H1 (cell line): ENCODE measurements around the gene OBSL1.

Experiments
- EP300 ChIP-seq, 2 experiments: IDR thresholded peaks; 1 replicate in 1 of 2; 2 replicates in 1 of 2; pipeline ENCODE4 v1.6.1; 2011 to 2012; ENCODE audit warnings: low read depth in 2 of 2, low read length in 2 of 2, mild to moderate bottlenecking in 2 of 2, borderline replicate concordance in 1 of 2, inconsistent platforms in 1 of 2, moderate library complexity in 1 of 2
- SP4 ChIP-seq: IDR thresholded peaks from 2 replicates; pipeline ENCODE4 v1.6.1; 2012; ENCODE audit warnings: low read length, inconsistent platforms
- SUZ12 ChIP-seq: fragments of 200-600 bp; sonication (generic); IDR thresholded peaks from 2 replicates; pipeline ENCODE4 v1.6.1; 2012; ENCODE audit warnings: mild to moderate bottlenecking, inconsistent platforms, low read length, moderate library complexity, mixed read lengths
- TF ChIP-seq, protein P1 (sequence below), 3 experiments: IDR thresholded peaks; 1 replicate in 2 of 3; 2 replicates in 1 of 3; pipeline versions ENCODE4 v1.5.1 to v1.6.1; 2011; ENCODE audit warnings: low read length in 3 of 3, mild to moderate bottlenecking in 3 of 3, inconsistent platforms in 2 of 3, low read depth in 1 of 3, moderate library complexity in 1 of 3; ENCODE audit not compliant: insufficient read depth in 1 of 3; ENCODE audit errors: control extremely low read depth in 1 of 3

DNA sequence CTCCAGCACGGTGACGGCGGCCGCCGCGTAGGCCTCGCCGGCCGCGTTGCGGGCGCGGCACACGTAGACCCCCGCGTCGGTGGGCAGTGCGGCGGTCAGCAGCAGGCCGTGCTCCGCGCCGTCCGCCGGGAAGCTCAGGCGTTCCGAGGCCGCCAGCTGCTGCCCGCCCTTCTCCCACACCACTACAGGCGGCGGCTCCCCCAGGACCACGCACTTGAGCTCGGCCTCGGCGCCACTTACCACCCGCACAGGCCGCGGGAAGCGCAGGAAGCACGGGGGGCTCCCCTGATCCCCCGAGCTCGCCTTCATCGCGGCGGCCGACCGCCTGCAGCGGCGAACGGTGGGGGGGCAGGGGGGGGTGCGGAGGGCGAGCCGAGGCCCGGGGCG is 422 bp downstream of the OBSL1 start:
- TF ChIP-seq SUZ12 (no peak), EP300 (IDR thresholded peaks at IDR 0.05; ENCODE audit: borderline replicate concordance in 1 of 2, low read depth in 2 of 2, low read length in 2 of 2) (no peak), SP4 (no peak)
- TF ChIP-seq, protein P1, sequence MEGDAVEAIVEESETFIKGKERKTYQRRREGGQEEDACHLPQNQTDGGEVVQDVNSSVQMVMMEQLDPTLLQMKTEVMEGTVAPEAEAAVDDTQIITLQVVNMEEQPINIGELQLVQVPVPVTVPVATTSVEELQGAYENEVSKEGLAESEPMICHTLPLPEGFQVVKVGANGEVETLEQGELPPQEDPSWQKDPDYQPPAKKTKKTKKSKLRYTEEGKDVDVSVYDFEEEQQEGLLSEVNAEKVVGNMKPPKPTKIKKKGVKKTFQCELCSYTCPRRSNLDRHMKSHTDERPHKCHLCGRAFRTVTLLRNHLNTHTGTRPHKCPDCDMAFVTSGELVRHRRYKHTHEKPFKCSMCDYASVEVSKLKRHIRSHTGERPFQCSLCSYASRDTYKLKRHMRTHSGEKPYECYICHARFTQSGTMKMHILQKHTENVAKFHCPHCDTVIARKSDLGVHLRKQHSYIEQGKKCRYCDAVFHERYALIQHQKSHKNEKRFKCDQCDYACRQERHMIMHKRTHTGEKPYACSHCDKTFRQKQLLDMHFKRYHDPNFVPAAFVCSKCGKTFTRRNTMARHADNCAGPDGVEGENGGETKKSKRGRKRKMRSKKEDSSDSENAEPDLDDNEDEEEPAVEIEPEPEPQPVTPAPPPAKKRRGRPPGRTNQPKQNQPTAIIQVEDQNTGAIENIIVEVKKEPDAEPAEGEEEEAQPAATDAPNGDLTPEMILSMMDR (IDR thresholded peaks at IDR 0.05; ENCODE audit: control extremely low read depth in 1 of 3, insufficient read depth in 1 of 3, low read depth in 1 of 3, low read length in 3 of 3): no peak
